GM23338 (cell line): ENCODE results near the gene REEP6. TPM values are rescaled to one million over a fixed set of nuclear protein-coding genes. Genes with fewer than 3 reads are reported as not detected.

Source experiments
- ATAC-seq: fragments of 200-7000 bp; cut with Tn5 transposase; 3 replicates; pipeline ENCODE4 v1.9.1; 2020
- DNase-seq: peaks from one replicate; pipeline ENCODE4 v3.0.0-alpha.2; 2015; ENCODE audit warnings: low spot score
- H2AFZ ChIP-seq: fragments of 200-600 bp; sonication (generic); 2 replicates; pipeline ENCODE4 v1.8.0; 2016; ENCODE audit warnings: antibody characterized with exemption, mild to moderate bottlenecking, moderate library complexity
- H3F3A ChIP-seq: fragments of 200-600 bp; sonication (generic); replicated peaks from 2 replicates; pipeline ENCODE4 v1.8.0; 2017; ENCODE audit warnings: antibody characterized with exemption, mixed run types, low read depth
- H3K27ac ChIP-seq: fragments of 200-600 bp; sonication (generic); 2 replicates; pipeline ENCODE4 v1.6.1; 2016; ENCODE audit warnings: low read depth
- H3K27me3 ChIP-seq: fragments of 200-600 bp; sonication (generic); 2 replicates; pipeline ENCODE4 v1.8.0; 2016; ENCODE audit warnings: mild to moderate bottlenecking, mixed run types, moderate library complexity; ENCODE audit not compliant: insufficient read depth
- H3K36me3 ChIP-seq: fragments of 200-600 bp; sonication (generic); 2 replicates; pipeline ENCODE4 v1.8.0; 2016; ENCODE audit warnings: mild to moderate bottlenecking; ENCODE audit not compliant: insufficient read depth
- H3K4me1 ChIP-seq: fragments of 200-600 bp; sonication (generic); 2 replicates; pipeline ENCODE4 v1.8.0; 2016; ENCODE audit warnings: mild to moderate bottlenecking, moderate library complexity; ENCODE audit not compliant: insufficient read depth
- H3K4me2 ChIP-seq: fragments of 200-600 bp; sonication (generic); 2 replicates; pipeline ENCODE4 v1.7.1; 2017; ENCODE audit warnings: mixed run types
- H3K4me3 ChIP-seq: fragments of 200-600 bp; sonication (generic); 2 replicates; pipeline ENCODE4 v1.6.1; 2016; ENCODE audit warnings: mixed run types
- H3K79me2 ChIP-seq: fragments of 200-600 bp; sonication (generic); replicated peaks from 2 replicates; pipeline ENCODE4 v1.8.0; 2017; ENCODE audit warnings: mild to moderate bottlenecking; ENCODE audit not compliant: insufficient read depth
- H3K9me2 ChIP-seq: fragments of 200-600 bp; sonication (generic); 2 replicates; pipeline ENCODE4 v1.8.0; 2017; ENCODE audit not compliant: insufficient read depth
- H4K20me1 ChIP-seq: fragments of 200-600 bp; sonication (generic); replicated peaks from 2 replicates; pipeline ENCODE4 v1.8.0; 2017; ENCODE audit warnings: mild to moderate bottlenecking; ENCODE audit not compliant: insufficient read depth
- H3K27ac Mint-ChIP-seq: 2 replicates; pipeline ENCODE4 v1.8.0; 2020; ENCODE audit warnings: inconsistent platforms, mild to moderate bottlenecking, moderate library complexity, mixed read lengths
- H3K27me3 Mint-ChIP-seq: 3 replicates; pipeline ENCODE4 v1.8.0; 2022; ENCODE audit warnings: low read depth, mild to moderate bottlenecking, moderate library complexity, mixed read lengths, inconsistent platforms; ENCODE audit not compliant: insufficient read depth, poor library complexity
- H3K36me3 Mint-ChIP-seq: 3 replicates; pipeline ENCODE4 v1.8.0; 2021; ENCODE audit warnings: low read depth, mild to moderate bottlenecking, inconsistent platforms, moderate library complexity, mixed read lengths
- H3K4me1 Mint-ChIP-seq: 3 replicates; pipeline ENCODE4 v1.8.0; 2020; ENCODE audit warnings: mild to moderate bottlenecking, inconsistent platforms, mixed read lengths
- H3K4me3 Mint-ChIP-seq: 3 replicates; pipeline ENCODE4 v1.8.0; 2021; ENCODE audit warnings: moderate library complexity, mild to moderate bottlenecking, inconsistent platforms, mixed read lengths
- H3K9me3 Mint-ChIP-seq: 3 replicates; pipeline ENCODE4 v1.8.0; 2020; ENCODE audit warnings: moderate library complexity, mild to moderate bottlenecking, inconsistent platforms, mixed read lengths
- CREB1 ChIP-seq: fragments of 250-450 bp; sonication (Bioruptor Pico); IDR thresholded peaks from 2 replicates; pipeline ENCODE4 v1.5.0; 2020; ENCODE audit warnings: low read depth, mild to moderate bottlenecking, moderate library complexity
- EZH2 ChIP-seq: fragments of 200-600 bp; sonication (generic); IDR thresholded peaks from one replicate; pipeline ENCODE4 v1.8.0; 2017; ENCODE audit warnings: antibody characterized with exemption, mild to moderate bottlenecking, low read depth; ENCODE audit not compliant: unreplicated experiment
- EZH2phosphoT487 ChIP-seq: fragments of 200-600 bp; sonication (generic); IDR thresholded peaks from one replicate; pipeline ENCODE4 v1.8.1; 2018; ENCODE audit warnings: antibody characterized with exemption; ENCODE audit not compliant: unreplicated experiment
- JUNB ChIP-seq: IDR thresholded peaks from one replicate; pipeline ENCODE4 v1.6.1; 2016; ENCODE audit warnings: antibody characterized with exemption; ENCODE audit not compliant: unreplicated experiment
- NANOG ChIP-seq: IDR thresholded peaks from 2 replicates; pipeline ENCODE4 v1.6.1; 2016; ENCODE audit warnings: antibody characterized with exemption, borderline replicate concordance
- POLR2AphosphoS5 ChIP-seq: IDR thresholded peaks from 2 replicates; pipeline ENCODE4 v1.6.1; 2016; ENCODE audit warnings: antibody characterized with exemption, low read depth
- STAT1 ChIP-seq: IDR thresholded peaks from one replicate; pipeline ENCODE4 v1.6.1; 2016; ENCODE audit warnings: antibody characterized with exemption; ENCODE audit not compliant: unreplicated experiment
- ZNF114 ChIP-seq: fragments of 250-450 bp; sonication (Bioruptor Pico); IDR thresholded peaks from 2 replicates; pipeline ENCODE4 v1.5.0; 2020; ENCODE audit warnings: mild to moderate bottlenecking, moderate library complexity
- ZNF331 ChIP-seq: fragments of 250-450 bp; sonication (Bioruptor Pico); IDR thresholded peaks from 2 replicates; pipeline ENCODE4 v1.5.0; 2020; ENCODE audit warnings: low read depth, mild to moderate bottlenecking, moderate library complexity
- polyA plus RNA-seq: library from polyadenylated mRNA; unstranded; fragments of >200 nt; fragmentation: Nextera tagmentation; extraction: Ambion mirVana; gene quantifications from 2 replicates; pipeline ENCODE4 v1.2.1, GENCODE V29; 2016
- total RNA-seq: library from RNA; depleted of rRNA; stranded (reverse); fragments of >200 nt; shearing (Covaris generic); gene quantifications from 2 replicates; pipeline ENCODE4 v1.2.3, GENCODE V29; 2014
- TF ChIP-seq, protein P1 (sequence below): IDR thresholded peaks from 2 replicates; pipeline ENCODE4 v1.6.1; 2016; ENCODE audit warnings: antibody characterized with exemption
- TF ChIP-seq, protein P2 (sequence below): fragments of 250-450 bp; sonication (Bioruptor Pico); IDR thresholded peaks from 2 replicates; pipeline ENCODE4 v1.5.0; 2020; ENCODE audit warnings: mild to moderate bottlenecking, moderate library complexity
- TF ChIP-seq, protein P3 (sequence below), 2 experiments: fragments of 200-600 bp in 1 of 2; sonication (generic) in 1 of 2; conservative IDR thresholded peaks; 2 replicates each; pipeline versions ENCODE4 v1.5.1 to v1.6.1; 2016 to 2017; ENCODE audit warnings: antibody characterized with exemption in 2 of 2, low read depth in 2 of 2, mild to moderate bottlenecking in 2 of 2, moderate library complexity in 1 of 2
- TF ChIP-seq, protein P4 (sequence below): IDR thresholded peaks from one replicate; pipeline ENCODE4 v1.6.1; 2018; ENCODE audit warnings: antibody characterized with exemption; ENCODE audit not compliant: unreplicated experiment

The REEP6 gene
- total and polyA plus RNA-seq, 2 experiments from 2014 or later = 15.2 to 20.0 TPM

DNA sequence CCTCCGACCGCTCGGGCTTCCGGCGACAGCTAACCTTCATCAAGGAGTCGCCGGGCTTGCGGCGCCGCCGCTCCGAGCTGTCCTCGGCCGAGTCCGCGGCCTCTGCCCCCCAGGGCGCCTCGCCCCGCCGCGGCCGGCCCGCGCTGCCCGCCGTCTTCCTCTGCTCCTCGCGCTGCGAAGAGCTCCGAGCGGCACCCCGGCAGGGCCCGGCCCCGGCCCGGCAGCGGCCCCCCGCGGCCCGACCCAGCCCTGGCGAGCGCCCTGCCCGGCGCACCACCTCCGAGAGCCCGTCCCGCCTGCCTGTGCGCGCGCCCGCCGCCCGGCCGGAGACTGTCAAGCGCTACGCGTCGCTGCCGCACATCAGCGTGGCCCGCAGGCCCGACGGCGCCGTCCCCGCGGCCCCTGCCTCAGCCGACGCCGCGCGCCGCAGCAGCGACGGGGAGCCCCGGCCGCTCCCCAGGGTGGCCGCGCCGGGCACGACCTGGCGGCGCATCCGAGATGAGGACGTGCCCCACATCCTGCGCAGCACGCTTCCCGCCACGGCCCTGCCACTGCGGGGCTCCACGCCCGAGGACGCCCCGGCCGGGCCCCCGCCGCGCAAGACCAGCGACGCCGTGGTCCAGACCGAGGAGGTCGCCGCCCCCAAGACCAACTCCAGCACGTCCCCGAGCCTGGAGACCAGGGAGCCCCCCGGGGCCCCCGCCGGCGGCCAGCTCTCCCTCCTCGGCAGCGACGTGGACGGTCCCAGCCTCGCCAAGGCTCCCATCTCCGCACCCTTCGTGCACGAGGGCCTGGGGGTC is 21.5 kb upstream of the REEP6 start:
- H3K27ac Mint-ChIP-seq = no peak overlapping the region
- no peaks in the 10 kb centered on the region for H3K36me3 ChIP-seq
- peaks cover 21% of the 10 kb centered on the region for H3F3A ChIP-seq
- peaks cover 86% of the 10 kb centered on the region for H3K27me3 ChIP-seq
- 0 out of 3 replicates have a peak, but pooled peaks cover 3% of the 10 kb centered on the region for H3K9me3 Mint-ChIP-seq
- peaks cover 6% of the 10 kb centered on the region; the same call in 2 of the 3 replicates for H3K4me1 Mint-ChIP-seq
- no peaks in the 10 kb centered on the region for H3K9me2 ChIP-seq
- peaks cover 6% of the 10 kb centered on the region; the same call in 1 of the 2 replicates for H3K4me1 ChIP-seq
- peak overlapping the region; percentile 63 for H3K4me3 ChIP-seq
- peaks cover 63% of the 10 kb centered on the region for H3K27me3 Mint-ChIP-seq
- H3K79me2 ChIP-seq = no peaks in the 10 kb centered on the region
- no peak for ATAC-seq
- H4K20me1 ChIP-seq = peaks cover 11% of the 10 kb centered on the region; the same call in 1 of the 2 replicates
- H3K36me3 Mint-ChIP-seq = no peaks in the 10 kb centered on the region; the same call in 2 of the 3 replicates
- H3K4me2 ChIP-seq = peak overlapping the region; percentile 89
- TF ChIP-seq, protein P1, sequence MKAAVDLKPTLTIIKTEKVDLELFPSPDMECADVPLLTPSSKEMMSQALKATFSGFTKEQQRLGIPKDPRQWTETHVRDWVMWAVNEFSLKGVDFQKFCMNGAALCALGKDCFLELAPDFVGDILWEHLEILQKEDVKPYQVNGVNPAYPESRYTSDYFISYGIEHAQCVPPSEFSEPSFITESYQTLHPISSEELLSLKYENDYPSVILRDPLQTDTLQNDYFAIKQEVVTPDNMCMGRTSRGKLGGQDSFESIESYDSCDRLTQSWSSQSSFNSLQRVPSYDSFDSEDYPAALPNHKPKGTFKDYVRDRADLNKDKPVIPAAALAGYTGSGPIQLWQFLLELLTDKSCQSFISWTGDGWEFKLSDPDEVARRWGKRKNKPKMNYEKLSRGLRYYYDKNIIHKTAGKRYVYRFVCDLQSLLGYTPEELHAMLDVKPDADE = no peak
- TF ChIP-seq POLR2AphosphoS5 (no peak), EZH2 (no peak), EZH2phosphoT487 (no peak), ZNF331 (no peak), ZNF114 (no peak), NANOG (no peak), CREB1 (CRISPR knock-in tag) (no peak), JUNB (no peak), STAT1 (no peak)
- TF ChIP-seq, protein P2, sequence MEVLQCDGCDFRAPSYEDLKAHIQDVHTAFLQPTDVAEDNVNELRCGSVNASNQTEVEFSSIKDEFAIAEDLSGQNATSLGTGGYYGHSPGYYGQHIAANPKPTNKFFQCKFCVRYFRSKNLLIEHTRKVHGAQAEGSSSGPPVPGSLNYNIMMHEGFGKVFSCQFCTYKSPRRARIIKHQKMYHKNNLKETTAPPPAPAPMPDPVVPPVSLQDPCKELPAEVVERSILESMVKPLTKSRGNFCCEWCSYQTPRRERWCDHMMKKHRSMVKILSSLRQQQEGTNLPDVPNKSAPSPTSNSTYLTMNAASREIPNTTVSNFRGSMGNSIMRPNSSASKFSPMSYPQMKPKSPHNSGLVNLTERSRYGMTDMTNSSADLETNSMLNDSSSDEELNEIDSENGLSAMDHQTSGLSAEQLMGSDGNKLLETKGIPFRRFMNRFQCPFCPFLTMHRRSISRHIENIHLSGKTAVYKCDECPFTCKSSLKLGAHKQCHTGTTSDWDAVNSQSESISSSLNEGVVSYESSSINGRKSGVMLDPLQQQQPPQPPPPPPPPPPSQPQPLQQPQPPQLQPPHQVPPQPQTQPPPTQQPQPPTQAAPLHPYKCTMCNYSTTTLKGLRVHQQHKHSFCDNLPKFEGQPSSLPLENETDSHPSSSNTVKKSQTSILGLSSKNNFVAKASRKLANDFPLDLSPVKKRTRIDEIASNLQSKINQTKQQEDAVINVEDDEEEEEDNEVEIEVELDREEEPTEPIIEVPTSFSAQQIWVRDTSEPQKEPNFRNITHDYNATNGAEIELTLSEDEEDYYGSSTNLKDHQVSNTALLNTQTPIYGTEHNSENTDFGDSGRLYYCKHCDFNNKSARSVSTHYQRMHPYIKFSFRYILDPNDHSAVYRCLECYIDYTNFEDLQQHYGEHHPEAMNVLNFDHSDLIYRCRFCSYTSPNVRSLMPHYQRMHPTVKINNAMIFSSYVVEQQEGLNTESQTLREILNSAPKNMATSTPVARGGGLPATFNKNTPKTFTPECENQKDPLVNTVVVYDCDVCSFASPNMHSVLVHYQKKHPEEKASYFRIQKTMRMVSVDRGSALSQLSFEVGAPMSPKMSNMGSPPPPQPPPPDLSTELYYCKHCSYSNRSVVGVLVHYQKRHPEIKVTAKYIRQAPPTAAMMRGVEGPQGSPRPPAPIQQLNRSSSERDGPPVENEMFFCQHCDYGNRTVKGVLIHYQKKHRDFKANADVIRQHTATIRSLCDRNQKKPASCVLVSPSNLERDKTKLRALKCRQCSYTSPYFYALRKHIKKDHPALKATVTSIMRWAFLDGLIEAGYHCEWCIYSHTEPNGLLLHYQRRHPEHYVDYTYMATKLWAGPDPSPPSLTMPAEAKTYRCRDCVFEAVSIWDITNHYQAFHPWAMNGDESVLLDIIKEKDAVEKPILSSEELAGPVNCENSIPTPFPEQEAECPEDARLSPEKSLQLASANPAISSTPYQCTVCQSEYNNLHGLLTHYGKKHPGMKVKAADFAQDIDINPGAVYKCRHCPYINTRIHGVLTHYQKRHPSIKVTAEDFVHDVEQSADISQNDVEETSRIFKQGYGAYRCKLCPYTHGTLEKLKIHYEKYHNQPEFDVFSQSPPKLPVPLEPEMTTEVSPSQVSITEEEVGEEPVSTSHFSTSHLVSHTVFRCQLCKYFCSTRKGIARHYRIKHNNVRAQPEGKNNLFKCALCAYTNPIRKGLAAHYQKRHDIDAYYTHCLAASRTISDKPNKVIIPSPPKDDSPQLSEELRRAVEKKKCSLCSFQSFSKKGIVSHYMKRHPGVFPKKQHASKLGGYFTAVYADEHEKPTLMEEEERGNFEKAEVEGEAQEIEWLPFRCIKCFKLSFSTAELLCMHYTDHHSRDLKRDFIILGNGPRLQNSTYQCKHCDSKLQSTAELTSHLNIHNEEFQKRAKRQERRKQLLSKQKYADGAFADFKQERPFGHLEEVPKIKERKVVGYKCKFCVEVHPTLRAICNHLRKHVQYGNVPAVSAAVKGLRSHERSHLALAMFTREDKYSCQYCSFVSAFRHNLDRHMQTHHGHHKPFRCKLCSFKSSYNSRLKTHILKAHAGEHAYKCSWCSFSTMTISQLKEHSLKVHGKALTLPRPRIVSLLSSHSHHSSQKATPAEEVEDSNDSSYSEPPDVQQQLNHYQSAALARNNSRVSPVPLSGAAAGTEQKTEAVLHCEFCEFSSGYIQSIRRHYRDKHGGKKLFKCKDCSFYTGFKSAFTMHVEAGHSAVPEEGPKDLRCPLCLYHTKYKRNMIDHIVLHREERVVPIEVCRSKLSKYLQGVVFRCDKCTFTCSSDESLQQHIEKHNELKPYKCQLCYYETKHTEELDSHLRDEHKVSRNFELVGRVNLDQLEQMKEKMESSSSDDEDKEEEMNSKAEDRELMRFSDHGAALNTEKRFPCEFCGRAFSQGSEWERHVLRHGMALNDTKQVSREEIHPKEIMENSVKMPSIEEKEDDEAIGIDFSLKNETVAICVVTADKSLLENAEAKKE = no peak
- TF ChIP-seq, protein P3, sequence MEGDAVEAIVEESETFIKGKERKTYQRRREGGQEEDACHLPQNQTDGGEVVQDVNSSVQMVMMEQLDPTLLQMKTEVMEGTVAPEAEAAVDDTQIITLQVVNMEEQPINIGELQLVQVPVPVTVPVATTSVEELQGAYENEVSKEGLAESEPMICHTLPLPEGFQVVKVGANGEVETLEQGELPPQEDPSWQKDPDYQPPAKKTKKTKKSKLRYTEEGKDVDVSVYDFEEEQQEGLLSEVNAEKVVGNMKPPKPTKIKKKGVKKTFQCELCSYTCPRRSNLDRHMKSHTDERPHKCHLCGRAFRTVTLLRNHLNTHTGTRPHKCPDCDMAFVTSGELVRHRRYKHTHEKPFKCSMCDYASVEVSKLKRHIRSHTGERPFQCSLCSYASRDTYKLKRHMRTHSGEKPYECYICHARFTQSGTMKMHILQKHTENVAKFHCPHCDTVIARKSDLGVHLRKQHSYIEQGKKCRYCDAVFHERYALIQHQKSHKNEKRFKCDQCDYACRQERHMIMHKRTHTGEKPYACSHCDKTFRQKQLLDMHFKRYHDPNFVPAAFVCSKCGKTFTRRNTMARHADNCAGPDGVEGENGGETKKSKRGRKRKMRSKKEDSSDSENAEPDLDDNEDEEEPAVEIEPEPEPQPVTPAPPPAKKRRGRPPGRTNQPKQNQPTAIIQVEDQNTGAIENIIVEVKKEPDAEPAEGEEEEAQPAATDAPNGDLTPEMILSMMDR (conservative IDR thresholded peaks at IDR 0.05; ENCODE audit: low read depth in 2 of 2) = no peak
- TF ChIP-seq, protein P4, sequence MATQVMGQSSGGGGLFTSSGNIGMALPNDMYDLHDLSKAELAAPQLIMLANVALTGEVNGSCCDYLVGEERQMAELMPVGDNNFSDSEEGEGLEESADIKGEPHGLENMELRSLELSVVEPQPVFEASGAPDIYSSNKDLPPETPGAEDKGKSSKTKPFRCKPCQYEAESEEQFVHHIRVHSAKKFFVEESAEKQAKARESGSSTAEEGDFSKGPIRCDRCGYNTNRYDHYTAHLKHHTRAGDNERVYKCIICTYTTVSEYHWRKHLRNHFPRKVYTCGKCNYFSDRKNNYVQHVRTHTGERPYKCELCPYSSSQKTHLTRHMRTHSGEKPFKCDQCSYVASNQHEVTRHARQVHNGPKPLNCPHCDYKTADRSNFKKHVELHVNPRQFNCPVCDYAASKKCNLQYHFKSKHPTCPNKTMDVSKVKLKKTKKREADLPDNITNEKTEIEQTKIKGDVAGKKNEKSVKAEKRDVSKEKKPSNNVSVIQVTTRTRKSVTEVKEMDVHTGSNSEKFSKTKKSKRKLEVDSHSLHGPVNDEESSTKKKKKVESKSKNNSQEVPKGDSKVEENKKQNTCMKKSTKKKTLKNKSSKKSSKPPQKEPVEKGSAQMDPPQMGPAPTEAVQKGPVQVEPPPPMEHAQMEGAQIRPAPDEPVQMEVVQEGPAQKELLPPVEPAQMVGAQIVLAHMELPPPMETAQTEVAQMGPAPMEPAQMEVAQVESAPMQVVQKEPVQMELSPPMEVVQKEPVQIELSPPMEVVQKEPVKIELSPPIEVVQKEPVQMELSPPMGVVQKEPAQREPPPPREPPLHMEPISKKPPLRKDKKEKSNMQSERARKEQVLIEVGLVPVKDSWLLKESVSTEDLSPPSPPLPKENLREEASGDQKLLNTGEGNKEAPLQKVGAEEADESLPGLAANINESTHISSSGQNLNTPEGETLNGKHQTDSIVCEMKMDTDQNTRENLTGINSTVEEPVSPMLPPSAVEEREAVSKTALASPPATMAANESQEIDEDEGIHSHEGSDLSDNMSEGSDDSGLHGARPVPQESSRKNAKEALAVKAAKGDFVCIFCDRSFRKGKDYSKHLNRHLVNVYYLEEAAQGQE = no peak
- H3K27ac ChIP-seq = no peak overlapping the region
- H3K4me3 Mint-ChIP-seq = no peak overlapping the region
- H2AFZ ChIP-seq = no peak overlapping the region
- DNase-seq = no peak
